HUDEP-2 (cell line): ENCODE measurements around the gene PRR7.

ENCODE experiments used
- DNase-seq, 76 experiments: peaks; one replicate each; lab custom pipeline; 2025; ENCODE audit not compliant: unreplicated experiment in 76 of 76; lab: John Stamatoyannopoulos, UW

Gene PRR7

DNA sequence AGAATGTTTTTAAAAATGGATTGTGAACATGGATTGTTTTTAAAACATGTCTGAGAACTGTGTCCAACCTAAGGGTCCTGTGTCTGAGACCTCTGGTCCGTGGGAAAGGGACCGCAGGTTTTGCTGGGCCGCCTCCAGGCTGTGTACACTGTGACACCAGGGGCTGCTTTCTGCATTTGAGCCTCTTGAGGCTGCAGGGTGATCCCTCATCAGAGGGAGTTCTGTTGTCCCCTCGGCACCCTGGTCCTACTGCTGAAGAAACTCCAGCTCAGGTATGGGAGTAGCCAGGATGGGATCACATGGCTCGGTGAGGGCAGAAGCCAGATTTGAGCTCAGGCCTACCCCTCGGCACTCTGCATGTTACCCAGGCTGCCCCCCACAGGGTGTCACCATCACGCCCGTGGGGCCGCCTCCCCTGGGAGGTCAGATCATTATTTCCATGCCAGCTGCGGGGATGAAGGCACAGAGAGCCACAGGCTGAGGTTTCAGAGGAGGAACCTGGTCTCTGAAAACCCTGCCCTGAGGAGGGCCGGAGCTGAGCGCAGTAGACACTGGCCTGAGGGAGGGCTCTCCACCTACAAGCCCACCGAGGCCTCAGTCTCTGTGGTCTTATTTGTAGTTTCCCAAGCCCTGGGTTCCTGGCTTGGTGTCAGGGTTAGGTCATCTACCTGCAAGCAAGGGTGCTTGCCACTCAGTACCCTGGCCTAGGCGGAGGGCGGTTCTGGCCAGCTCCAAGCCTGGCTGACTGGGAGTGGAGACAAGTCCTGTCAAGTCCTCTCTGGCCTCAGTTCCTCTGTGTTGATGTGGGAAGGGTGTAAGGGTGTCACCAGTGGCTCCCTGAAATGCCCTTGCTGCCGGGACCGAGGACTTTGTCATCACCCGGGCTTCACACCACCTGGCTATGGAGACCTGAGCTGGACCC lies 2.8 kb downstream of the PRR7 start:
- no peak for DNase-seq

DNA sequence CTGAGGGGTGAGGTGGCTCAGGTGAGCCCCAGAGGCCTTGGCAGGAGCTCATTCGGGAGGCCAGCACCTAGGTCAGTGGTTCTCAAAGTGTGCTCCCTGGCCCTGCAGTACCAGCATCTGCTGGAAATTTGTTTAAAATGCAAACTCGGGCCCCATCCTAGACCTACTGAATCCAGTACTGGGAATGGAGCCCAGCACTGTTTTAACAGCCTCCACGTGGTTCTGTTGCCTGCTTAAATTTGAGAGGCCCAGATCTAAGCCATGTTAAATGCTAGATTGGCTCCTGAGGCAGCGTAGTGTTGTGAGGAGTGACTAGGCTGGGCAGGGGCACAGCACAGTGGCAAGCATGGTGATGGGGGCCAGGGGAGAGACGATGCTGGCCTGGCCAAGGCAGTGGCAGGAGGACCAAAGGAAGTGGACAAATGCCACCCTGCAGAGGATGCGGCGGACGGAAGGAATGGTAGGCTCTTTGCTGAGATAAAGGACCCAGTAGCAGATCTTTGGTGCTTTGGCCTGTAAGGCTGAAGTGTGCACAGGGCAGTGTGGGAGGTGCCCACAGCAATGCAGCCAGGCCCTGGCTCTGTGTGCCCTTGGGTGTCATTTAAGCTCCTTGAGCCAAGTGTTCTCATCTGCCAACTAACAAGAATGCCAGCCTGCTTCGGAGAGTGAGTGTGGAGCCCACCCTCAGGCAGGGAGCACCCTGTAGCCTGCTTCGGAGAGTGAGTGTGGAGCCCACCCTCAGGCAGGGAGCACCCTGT lies 4.2 kb downstream of the PRR7 start:
- no peak for DNase-seq

DNA sequence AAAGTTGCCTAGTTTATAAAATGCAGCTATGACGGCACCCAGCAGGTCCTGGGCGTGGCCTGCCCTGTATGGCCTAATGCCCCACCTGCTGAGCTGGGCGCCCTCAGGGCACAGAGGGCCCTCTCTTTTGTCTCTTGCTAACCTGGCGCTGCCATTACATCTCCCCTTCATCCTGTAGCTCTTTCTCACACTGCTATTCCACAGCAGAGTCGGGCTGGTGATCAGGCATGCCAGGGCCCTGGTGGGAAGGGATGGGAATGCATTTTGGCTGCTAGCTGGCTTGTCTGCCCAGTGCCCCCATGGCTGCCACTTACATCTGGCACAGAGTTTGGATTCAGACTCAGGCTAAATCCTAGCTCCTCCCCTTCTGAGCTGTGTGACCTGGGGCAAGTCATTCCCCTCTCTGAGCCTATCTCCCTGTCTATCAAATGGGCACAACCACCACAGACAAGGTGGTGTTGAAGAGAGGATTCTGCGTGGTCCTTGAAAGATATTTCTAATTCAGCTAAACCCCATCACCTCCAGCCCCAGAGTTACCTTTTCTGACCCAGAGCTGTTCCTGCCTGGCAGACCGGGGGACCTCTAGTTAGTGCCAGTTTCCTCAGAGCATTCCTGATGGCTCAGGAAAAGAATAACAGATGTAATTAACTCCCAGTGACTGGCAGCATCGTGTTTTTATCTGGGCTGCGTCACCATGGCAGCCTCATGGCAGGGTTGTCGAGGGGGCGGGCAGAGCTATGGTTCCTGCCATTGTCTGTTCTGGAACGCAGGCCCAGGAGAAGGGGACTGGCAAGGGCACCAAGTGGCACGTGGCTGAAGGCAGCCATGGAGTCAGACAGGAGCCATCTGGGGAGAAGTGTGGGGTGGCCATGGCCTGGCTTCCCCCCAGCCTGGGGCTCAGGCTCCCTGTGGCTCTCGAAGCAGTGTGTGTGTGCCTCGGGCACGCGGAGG lies 6.3 kb downstream of the PRR7 start:
- DNase-seq = no peak

DNA sequence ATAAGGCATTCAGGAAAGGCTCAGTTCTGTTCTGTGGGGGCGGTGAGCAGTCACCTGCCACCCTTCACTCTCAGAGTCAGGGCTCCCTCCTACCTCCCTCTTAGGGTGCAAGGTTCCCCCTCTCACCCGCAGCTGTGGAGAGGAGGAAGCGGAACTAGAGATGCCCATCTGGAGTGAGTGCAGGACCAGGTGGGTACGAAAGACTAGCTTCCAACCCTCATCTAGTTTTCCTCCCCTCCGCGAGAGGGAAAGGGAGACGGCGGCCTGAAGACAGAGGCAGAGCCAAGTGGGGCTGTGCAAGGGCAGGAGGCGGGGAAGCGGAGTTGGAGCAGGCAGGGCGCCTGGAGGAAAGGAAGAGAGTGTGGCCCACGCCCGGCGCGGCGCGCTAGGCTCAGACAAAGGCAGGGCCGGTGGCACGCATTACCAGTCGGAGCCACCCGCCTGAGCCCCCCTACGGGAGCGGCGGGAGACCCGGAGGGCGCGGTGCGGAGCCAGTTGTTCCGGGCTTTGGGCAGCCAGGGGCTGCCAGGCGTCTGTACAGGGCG lies 7.3 kb downstream of the PRR7 start:
- no peak for DNase-seq

DNA sequence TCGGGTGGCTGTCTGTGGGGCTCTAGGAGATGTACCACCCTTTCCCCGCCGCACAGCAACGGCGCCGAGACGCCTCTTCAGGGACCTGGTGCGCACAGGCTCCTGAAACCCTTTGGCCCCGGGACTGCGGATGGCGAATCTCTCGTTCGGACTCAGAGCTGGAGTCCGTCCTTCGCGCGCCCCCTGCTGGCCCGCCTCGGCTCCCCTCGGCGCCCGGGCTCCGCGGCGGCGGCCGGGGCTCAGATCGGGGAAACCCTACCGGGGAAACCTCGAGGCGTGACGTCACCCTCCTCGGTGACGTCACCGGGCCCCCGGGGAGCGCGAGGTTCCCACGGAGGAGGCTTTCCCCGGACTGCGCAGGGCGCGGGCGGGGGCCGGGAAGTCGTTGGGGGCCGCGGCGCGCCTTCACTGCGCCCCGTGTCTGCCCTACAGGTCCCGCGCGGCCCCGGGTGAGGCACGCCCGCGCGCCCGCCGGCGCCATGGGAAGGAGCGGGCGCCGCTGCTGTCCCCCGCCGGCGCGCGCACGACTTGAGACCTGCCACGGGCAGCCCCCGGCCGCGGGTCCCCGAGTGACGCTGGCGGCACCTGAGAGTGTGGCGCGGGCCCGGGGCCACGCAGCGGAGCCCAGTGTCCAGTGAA lies 7.9 kb downstream of the PRR7 start:
- DNase-seq = peak in 72 of 76 experiments; percentile 15 to 92 (median 81)

DNA sequence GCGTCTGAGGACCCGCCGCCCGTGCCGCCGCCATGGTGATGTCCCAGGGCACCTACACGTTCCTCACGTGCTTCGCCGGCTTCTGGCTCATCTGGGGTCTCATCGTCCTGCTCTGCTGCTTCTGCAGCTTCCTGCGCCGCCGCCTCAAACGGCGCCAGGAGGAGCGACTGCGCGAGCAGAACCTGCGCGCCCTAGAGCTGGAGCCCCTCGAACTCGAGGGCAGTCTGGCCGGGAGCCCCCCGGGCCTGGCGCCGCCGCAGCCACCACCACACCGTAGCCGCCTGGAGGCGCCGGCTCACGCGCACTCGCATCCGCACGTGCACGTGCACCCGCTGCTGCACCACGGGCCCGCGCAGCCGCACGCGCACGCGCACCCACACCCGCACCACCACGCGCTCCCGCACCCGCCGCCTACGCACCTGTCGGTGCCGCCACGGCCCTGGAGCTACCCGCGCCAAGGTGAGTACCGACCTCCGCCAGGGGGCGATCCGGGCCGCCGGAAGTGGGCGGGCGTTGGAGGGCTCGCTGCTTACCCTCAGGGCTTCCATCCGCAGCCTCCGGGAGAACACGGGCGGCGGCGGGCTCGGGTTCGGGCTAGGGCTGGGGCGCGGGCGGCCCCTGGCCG lies 8.5 kb downstream of the PRR7 start:
- DNase-seq = peak in 71 of 76 experiments; percentile 17 to 93 (median 73)

DNA sequence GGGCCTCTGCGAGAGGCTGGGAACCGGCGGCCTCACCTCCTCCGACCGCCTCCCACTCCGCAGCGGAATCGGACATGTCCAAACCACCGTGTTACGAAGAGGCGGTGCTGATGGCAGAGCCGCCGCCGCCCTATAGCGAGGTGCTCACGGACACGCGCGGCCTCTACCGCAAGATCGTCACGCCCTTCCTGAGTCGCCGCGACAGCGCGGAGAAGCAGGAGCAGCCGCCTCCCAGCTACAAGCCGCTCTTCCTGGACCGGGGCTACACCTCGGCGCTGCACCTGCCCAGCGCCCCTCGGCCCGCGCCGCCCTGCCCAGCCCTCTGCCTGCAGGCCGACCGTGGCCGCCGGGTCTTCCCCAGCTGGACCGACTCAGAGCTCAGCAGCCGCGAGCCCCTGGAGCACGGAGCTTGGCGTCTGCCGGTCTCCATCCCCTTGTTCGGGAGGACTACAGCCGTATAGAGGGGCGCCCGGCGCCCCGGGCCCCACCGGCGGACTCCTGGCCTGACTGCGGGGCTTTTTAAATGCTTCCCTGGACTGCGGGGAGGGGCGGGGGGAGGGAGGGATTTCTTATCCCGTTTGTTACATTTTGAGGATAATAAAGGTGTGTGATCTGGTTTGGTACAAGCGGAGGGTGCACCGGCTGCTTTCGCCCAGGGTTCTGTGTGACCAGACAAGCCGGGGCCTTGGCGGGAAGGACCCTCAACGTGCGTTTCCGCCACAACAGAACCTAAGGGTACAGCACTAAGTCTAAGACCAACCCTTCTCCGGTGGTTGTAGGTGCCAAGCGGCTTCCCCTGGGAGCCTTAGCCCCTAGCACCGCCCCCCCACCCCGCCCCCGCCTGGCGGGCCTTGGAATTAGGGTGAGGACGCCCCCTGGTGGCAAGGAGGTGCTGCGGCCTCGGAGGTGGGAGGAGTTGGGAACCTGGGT lies 9.3 kb downstream of the PRR7 start:
- DNase-seq = peak in 74 of 76 experiments; percentile 17 to 95 (median 86)

DNA sequence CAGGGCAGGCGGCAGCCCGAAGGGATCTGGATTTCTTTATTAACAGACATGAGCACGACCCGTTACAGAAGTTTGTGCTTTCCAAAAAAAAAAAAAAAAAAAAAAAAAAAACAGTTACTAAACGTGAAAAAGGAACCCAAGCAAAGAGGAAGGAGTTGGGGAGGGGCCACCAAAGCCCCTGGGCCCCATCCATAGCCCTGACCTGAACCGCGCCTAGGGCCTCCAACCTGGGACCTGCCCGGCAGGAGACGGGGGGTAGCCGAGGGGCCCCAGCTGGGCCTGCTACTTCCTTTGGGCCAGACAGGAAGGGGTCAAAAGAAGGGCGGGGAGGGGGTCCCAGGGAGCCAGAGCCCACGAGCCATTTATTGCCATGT lies 10.0 kb downstream of the PRR7 start:
- no peak for DNase-seq

DNA sequence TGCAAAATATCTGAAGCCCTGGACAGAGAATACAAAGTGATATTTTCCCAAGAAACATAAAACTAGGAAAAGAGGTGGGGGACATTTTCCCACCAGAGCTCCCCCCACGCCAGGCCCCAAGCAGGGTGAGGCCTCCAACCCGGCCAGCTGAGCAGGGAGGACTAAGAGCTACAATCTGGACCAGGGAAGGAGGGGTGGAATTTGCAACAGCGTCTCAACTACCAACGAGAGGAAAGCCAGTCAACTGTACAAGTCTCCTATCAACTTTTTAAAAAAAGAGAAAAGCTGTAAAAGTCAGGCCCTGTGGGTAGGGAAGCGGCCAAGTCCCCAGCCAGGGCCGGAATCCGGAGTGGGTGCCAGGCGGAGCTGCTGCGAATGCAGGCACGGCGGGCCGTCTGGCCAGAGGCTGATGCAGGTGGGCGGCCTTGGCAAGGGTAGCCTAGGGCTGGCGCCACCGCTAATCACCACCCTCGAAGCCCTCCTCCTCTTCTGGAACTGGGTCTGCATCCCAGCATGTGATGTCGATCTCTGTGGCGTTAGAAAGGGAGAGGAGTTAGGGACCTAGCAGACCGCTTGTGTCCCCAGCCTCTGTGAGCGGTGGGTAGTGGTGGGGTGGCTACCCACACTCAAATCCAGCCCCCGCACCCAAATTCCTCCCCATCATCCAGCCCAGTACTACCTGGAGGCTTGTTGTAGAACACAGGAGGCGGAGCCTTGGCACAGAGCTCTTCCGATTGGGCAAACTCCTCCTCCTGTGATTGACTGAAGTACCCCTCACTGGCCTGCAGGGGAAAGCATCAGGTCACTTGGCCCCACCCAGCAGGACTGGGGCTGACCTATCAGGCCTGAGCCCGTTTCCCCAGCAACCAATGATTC lies 10.6 kb downstream of the PRR7 start:
- DNase-seq = peak in 73 of 76 experiments; percentile 23 to 96 (median 83)

DNA sequence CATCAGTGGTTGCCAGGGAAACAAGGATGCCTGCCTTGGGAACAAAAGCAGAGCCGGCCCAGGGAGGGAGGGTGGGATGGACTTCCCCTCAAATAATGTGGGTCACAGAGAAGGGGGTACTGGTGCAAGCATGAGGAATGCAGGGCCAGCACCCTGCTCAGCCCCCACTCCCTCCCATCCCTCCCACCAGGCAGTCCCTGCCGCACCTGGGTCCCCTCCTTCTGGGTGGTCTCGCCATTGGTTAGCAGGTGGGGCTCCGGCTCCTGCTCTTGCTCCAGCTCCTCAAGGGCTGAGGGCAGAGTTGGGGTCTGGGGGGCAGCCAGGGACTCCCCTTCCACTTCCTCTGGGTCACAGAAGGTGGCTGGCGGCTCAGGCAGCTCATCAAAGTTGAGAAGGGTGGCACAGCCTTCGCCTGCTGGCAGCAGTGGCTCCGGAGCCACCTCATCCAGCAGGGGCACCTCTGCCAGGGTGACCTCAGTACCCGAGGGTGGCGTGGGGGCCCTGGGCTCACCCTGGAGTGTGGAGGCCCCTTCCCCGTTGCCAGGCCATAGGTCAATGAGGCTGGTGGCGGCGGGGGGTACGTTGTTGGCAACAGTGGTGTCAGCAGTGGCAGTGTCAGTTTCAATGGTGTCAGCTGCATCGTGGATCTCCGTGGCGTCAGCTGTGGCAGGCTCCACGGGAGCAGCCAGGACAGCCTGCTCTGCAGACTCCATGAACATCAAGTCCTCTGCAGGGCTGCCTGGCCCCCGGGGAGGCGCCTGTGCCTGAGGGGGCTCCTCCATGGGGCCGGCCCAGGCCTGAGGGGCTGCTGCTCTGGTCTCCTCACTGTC lies 11.5 kb downstream of the PRR7 start:
- no peak for DNase-seq

DNA sequence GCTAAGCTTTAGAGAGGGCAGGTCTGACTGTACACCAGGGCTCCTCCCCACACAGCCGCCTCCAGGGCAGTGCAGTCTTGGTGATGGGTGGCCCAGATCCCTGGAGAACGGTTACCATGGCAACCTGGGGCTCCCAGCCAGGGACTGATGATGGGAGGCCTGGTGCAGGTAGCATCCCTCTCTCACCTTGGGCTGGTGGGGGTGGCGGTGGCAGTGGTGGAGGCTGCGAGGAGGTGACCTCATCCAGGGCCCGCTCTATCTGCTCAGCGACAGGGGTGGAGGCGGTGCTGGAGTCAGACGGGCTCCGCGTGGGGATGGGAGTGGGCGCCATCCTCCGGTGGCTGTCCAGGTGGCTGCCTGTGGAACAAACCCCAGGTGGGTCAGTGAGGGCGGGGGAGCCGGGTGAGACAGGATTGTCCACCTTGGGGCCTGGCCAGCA lies 12.3 kb downstream of the PRR7 start:
- DNase-seq = no peak

DNA sequence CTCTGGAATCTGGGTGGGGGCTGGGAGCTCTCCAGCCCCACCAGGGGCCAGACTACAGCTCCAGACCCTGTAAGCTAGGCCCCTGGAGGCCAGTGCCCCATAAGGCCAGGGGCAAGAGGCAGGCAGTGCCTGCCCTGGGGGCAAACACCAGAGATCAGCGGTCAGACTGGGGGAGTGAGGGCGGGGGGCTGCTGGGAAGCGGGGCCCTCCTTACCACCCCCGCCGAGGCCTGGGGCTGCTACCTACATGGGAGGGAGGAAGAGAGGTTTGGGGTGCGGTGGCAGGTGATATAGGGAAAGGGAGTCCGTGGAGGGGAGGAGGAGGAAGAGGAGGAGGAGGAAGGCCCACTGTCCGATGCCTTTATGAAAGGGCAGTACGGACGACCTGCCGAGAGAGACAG lies 12.7 kb downstream of the PRR7 start:
- DNase-seq = no peak

DNA sequence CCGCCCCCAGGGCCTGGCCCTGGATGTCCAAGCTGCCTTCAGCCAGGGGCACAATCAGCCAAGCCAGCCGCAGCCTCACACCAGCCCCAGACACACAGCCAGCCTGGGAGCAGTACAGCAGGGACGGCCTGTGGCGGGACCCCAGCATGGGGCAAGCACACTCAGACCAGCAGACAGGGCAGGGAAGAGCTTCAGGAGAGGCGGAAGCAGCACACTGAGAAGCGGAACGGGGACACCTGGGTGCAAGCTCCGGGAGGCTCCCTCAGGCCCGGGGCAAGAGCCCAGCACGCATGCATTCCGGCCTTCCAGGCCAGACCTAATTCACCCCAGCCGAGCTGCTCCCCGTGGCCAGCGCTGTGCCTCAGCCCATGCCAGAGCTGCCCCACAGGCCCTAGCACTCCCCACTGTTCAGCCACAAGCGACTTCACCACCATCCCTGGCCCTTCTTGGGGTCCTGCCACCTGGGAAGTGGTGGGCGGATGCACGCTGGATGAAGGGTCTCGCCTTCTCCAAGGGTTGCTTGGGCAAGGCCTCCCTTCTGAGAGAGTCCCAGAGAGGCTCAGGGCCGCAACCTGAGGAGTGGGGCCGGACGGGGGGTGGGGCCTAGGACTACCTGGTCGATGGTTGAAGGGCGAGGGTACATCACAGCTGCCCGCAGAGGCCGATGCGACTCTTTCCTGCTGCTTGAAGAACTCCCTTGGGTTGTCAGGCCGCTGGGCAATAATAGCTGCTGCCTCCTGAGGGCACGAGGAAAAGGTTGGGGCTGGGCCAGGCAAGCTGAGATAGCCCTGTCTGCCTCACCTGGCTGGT lies 13.4 kb downstream of the PRR7 start:
- no peak for DNase-seq

DNA sequence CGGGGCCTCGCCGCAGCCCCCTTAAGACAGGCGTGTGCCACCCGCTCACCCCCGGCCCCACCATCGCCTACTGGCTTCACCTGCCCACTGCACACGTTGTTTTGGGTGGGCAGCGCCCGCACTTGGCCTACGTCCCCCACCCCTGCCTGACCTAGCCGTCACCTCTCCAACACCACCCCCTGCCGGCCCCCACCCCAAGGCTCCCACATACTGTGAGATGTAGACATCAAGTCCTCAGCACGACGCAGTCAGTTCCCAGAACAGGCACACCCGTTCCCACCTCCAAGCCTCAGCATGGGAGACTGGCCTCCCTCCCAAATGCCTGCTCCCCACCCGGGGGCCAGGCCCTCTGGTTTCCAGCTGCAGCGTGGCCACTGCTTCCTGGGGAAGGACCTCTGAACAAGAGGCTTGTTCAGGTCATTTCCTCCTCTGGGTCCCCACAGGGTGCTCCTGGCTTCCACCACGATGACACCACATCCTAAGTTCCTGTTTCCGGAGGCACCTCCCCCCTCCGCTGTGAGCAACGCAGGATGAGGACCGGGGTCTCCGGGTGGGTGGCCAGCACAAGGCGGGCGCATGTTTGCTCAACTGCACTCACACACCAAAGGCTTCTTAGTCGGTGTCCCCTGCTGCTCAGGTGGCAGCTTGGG lies 15.5 kb downstream of the PRR7 start:
- no peak for DNase-seq

DNA sequence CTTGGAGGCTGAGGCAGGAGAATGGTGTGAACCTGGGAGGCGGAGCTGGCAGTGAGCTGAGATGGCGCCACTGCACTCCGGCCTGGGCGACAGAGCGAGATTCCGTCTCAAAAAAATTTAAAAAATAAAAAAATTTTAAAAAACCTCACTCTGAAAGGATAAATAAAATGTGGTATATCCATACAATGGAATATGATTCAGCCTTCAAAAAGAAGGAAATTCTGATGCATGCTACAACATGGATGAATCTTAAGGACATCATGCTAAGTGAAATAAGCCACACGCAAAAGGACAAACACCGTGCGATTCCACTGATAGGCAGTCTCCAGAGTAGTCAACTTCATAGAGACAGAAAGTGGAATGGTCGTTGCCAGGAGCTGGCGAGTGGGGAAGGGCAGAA lies 18.4 kb downstream of the PRR7 start:
- DNase-seq = no peak
